ENCODE measurements around the gene LSS.

LSS gene

DNA sequence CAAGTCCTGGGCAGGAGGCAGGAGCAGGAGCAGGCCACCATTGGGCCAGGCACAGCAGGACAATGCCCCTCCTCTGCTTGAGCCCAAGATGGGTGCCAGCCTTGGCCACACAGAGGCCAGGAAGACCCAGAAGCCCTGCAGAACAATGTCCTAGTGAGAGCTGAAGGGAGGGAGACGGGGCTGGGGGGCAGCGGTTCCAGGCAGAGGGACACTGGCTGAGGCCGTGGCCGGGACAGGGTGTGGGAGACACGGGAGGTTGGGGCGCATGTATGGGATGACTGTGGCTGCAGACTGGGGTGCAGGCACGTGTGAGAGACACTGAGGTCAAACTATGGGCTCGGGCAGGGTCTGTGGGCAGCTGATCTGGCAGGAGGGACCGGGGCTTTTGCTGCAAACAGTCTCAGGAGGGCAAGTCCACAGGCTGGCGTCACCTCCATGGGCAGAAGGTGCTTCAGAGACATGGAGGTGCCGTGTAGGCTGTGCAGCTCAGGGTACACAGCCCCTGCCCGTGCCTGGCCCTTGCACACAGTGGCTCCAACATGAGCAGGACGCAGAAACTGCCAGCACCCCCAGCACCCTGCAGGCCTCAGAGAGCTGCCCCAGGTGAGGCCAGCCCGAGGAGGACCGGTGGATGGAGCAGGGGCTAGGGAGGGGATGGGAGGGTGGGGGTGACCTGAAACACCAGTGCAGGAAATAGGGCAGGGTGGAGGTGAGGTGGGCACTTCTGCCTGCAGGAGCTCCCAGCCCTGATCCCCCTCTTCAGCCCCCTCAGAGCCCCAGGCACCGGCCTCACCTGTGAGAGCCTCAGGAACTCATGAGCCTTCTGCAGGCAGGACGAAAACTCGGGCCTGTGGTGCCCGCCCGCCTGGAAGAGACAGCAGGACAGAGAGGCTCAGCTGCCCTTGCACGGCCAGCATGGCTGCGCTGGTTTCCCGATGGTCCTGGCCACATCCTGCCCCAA lies 19.5 kb downstream of the LSS start:
- Histone ChIP-seq H3K4me1 (ENCODE audit: control insufficient read depth in 1 of 2, insufficient read depth in 1 of 2, low read depth in 1 of 2, low read length in 1 of 2) (no peaks in the 10 kb centered on the region), H3K9me3 (no peaks in the 10 kb centered on the region), H3K4me3 (ENCODE audit: low read depth in 1 of 2, low read length in 1 of 2) (no peak overlapping the region), H3K27ac (no peak overlapping the region), H3K27me3 (no peaks in the 10 kb centered on the region), H3K36me3 (peaks cover 19% of the 10 kb centered on the region)
- TF ChIP-seq, protein P1, sequence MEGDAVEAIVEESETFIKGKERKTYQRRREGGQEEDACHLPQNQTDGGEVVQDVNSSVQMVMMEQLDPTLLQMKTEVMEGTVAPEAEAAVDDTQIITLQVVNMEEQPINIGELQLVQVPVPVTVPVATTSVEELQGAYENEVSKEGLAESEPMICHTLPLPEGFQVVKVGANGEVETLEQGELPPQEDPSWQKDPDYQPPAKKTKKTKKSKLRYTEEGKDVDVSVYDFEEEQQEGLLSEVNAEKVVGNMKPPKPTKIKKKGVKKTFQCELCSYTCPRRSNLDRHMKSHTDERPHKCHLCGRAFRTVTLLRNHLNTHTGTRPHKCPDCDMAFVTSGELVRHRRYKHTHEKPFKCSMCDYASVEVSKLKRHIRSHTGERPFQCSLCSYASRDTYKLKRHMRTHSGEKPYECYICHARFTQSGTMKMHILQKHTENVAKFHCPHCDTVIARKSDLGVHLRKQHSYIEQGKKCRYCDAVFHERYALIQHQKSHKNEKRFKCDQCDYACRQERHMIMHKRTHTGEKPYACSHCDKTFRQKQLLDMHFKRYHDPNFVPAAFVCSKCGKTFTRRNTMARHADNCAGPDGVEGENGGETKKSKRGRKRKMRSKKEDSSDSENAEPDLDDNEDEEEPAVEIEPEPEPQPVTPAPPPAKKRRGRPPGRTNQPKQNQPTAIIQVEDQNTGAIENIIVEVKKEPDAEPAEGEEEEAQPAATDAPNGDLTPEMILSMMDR (IDR thresholded peaks at IDR 0.05): no peak

DNA sequence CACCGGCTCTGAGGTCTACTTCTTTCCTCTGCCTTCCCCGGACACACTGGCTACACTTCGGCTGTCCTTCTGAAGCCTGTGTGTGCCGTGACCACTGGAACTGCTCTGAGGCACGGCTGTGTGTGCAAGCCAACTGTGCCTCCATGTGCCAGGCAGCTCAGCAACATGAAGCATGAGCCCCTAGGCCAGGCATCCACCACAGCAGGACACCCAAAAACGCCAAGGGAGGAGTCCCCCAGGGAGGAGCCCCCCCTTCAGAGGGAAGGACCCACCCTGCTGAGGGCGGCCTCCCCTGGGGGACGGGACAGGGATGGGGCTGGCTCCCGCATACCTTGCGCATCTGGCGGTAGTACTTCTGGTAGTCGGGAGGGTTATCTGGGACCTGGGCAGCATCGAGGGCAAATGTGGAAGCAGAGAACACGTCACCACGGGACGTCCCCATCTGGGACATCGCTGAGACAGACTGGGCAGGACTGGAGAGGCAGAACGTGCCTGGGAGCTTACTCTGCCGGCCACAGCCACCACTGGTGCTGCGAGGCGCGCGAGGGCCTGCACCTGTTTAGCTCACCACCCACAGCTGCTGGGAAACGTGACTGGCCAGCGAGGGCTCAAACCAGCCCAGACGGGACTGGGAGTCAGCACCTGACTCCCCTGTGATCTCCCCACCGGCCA lies 20.5 kb downstream of the LSS start:
- Histone ChIP-seq H3K4me1 (ENCODE audit: control insufficient read depth in 1 of 2, insufficient read depth in 1 of 2, low read depth in 1 of 2, low read length in 1 of 2) (no peaks in the 10 kb centered on the region), H3K4me3 (ENCODE audit: low read depth in 1 of 2, low read length in 1 of 2) (no peak overlapping the region), H3K27me3 (no peaks in the 10 kb centered on the region), H3K27ac (no peak overlapping the region), H3K9me3 (no peaks in the 10 kb centered on the region), H3K36me3 (peaks cover 19% of the 10 kb centered on the region)
- TF ChIP-seq, protein P1 (IDR thresholded peaks at IDR 0.05): no peak

DNA sequence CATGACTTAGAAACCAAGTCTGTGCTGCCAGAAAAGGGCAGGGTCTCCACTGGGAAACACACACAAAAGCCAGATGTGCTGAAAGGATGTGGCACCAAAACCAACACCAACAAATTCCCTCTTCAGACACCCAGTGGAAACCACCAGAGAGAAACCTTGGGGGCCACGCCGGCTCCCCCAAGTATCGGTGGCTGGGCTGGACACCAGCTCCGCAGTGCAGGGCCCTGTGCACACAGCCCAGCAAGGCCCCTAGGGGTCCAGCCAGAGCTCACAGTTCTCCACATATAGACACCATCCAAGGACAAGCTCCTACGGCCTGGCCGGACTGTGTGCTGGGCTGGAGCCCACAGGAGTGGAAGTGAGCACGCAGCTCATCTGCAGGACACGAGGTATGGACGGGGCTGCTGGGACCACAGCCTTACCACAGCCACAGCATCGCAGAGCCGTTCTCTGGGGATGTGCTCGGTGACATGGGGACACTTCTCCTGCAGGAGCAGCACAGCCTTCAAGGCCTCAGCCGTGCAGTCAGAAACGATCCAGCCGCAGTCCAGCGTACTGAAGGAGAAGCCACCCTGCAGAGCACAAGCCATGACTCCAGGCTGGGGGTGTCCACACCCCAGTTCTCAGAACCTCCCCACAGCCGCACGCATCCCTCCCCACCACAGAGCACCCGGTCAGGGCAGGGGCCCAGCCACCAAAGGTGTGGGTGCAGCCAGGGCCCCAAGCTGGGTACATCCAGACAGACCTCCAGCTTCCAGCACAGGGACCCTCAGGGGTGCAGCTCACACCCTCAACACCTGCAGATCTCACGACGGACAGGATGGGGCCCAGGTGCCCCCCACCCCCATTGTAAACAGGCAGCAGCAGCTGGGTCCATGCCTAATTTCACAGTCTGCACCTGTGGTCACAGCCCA lies 21.3 kb downstream of the LSS start:
- no peak overlapping the region for H3K27ac ChIP-seq
- H3K4me1 ChIP-seq (ENCODE audit: control insufficient read depth in 1 of 2, insufficient read depth in 1 of 2, low read depth in 1 of 2, low read length in 1 of 2): no peaks in the 10 kb centered on the region
- TF ChIP-seq, protein P1 (IDR thresholded peaks at IDR 0.05): no peak
- no peaks in the 10 kb centered on the region for H3K9me3 ChIP-seq
- no peak overlapping the region for H3K4me3 ChIP-seq (ENCODE audit: low read depth in 1 of 2, low read length in 1 of 2)
- no peaks in the 10 kb centered on the region for H3K27me3 ChIP-seq
- peaks cover 19% of the 10 kb centered on the region for H3K36me3 ChIP-seq

DNA sequence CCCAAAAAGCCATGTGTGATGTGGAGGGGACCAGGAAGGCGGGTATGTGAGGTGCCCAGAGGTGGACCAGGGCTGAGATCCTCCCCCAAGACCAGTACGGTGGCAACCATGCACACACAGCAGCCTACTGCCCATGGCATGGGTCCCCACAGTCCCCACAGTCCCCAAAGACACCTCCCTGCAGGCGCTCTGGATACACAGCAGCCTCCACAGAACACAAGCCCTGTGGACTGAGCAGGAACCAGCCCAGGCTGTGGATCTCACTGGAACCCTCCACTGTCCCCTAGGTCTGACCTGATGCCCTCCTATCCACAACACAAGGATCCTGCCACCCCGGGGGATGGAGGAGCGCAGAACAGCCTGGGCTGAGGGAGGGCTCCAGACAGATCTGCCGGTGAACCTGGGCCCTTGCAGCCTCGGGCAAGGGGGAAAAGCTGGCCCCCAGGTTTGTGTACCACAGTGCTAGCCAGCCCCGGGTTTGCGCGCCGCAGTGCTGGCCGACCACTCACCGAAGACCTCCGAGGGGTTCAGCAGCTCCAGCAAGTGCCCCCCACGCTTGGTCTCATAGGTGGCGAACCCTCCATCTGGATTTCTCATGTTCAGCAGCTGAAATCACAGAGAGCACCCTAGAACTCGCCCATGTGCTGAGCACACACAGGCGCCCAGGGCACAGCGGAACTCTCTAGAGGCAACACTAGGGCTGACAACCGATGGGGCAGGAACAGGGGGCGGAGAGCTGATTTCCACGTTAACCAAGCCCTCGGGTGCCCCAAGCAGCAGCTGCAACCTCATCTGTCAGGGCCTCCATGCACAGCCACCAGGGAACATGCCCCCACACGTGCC lies 22.2 kb downstream of the LSS start:
- TF ChIP-seq, protein P1 (IDR thresholded peaks at IDR 0.05): no peak
- Histone ChIP-seq H3K36me3 (peaks cover 19% of the 10 kb centered on the region), H3K27ac (no peak overlapping the region), H3K27me3 (no peaks in the 10 kb centered on the region), H3K4me1 (ENCODE audit: control insufficient read depth in 1 of 2, insufficient read depth in 1 of 2, low read depth in 1 of 2, low read length in 1 of 2) (no peaks in the 10 kb centered on the region), H3K4me3 (ENCODE audit: low read depth in 1 of 2, low read length in 1 of 2) (no peak overlapping the region), H3K9me3 (no peaks in the 10 kb centered on the region)
